Frontal cortex (tissue), 4 donors: Measurements from ENCODE around the gene WDR59. TPM values are rescaled to one million over a fixed set of nuclear protein-coding genes. Genes with fewer than 3 reads are reported as not detected.

ENCODE experiments used
- DNase-seq, 2 donors: peaks; one replicate each; pipeline ENCODE4 v3.0.0; 2012; ENCODE audit warnings: low spot score in 2 of 2
- FAIRE-seq: peaks from 2 replicates; lab custom pipeline; 2012; peaks lifted over from hg19 to GRCh38; lab: Jason Lieb, UNC
- total RNA-seq: library from RNA; depleted of rRNA; stranded (reverse); fragments of >200 nt; gene quantifications from one replicate; pipeline ENCODE4 v1.2.3, GENCODE V29; 2014
- donor health status: control.
- donor health status: control.
- donor health status: control.

WDR59 gene
- total RNA-seq, 1 donor from 2014 or later: 19.6 TPM

DNA sequence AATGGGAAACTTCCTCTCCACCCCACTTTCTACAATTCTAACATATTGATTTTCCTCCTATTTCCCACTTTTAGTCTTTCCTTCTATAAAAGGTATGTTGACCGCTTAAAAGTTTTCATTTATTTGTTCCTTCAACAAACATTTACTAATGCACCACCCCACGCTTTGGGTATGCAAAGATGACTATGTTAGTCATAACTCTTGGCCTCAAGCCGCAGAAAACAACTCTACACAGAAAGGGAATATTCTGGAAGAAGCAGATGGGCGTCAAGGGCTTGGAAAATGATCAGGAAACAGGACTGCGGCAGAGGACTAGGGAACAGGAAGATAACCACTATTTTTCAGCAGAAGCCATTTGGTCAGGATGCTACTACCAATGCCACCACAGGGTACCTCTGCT, 153.5 kb downstream of the WDR59 start:
- no peak for FAIRE-seq
- no peak for DNase-seq

DNA sequence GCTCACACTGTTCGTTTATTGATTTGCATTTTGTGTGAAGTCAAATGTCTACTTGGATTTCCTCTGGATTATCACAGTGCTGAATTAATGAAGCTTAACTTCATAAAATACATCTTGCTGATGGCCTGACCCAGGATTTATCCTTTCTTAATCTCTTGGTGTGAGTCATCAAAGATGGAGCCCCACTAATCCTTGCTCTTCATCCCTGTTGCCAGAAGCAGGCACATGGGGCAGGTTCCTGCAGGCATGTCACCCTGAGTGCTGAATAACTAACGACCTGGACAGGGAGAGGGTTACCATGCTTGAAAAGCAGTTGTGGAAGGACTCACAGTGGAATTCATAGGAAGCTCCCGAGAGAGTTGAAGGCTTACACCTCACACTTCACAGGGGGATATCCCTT, 154.3 kb downstream of the WDR59 start:
- DNase-seq (no peak), FAIRE-seq (no peak)

DNA sequence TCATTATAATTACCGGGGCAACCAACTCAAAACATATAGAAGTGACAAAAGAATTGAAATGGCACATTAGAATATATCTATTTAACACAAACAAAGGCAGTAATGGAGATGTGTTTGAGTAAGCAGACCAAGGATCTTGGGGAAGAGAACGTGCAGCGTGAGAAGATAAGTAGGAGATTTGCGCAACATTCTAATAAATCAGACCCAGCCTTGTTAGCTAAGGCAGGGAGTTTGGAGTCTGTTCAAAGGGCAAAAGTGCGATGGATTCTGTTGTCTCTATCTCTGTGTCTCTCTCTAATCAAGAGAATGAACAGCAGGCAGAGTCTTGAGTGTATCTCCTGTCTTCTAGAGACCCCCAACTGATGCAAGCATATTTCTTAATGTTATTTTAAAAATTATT, 155.3 kb downstream of the WDR59 start:
- no peak for DNase-seq
- no peak for FAIRE-seq

DNA sequence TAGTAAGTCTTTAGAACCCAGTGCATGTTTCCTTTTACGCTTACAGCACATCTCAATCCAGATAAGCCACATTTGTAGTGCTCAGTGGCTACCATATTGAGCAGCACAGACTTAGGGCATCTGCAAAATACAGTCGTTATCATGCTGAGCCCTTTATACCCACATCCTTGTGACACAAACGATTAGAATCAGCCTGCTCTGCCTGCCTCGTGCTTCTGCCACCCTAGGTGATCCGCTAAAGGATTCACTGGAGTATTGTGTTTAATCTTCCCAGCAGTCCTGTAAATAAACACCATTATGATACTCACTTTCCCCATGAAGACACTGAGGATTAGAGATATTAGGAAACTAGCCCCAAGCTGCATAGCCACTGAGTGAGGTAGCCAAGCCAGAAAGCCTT, 159.0 kb downstream of the WDR59 start:
- DNase-seq: no peak
- no peak for FAIRE-seq

DNA sequence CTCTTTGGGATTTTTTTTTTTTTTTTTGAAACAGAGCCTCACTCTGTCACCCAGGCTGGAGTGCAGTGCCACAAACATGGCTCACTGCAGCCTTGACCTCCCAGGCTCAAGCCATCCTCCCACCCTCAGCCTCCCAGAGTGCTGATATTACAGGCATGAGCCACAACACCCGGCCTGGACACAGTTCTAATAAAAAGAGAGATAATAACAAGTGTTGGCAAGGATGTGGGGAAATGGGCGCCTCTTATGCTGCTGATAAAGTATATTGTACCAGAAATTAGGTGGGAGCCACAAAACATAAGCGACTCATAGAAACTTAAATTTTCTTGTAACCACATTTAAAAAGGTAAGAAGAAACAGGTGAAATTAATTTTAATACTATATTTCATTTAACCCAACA, 159.9 kb downstream of the WDR59 start:
- DNase-seq: no peak
- FAIRE-seq: no peak

Other genes starting within 250 kb of the WDR59 start
- 0.41 TPM for gene FA2H, start 210.3 kb downstream of the WDR59 start, total RNA-seq
- 19.2 TPM for gene ZNRF1, start 13.9 kb upstream of the WDR59 start, total RNA-seq
- 2.0 TPM for gene LDHD, start 131.7 kb upstream of the WDR59 start, total RNA-seq
- 66.9 TPM for gene ZFP1, start 163.4 kb upstream of the WDR59 start, total RNA-seq
- not detected for gene CTRB2, start 222.0 kb upstream of the WDR59 start, total RNA-seq
- not detected for gene CTRB1, start 233.9 kb upstream of the WDR59 start, total RNA-seq